ENCODE data around the gene MEIG1. TPM values are rescaled to one million over a fixed set of nuclear protein-coding genes. Genes with fewer than 3 reads are reported as not detected.

The MEIG1 gene
- total and polyA plus RNA-seq, 2 of the 8 experiments (the other 6 are each of a cell fraction or from before 2014, with no cell fraction given), result not detected

GRCh38 chr10:14926061-14926470, 33.1 kb upstream of the MEIG1 start:
- Histone ChIP-seq H3K18ac (ENCODE audit: extremely low read depth, low read length) (no peak overlapping the region), H3K56ac (replicated peaks; ENCODE audit: insufficient read length, low read depth, low read length) (no peak overlapping the region), H2AFZ (ENCODE audit: low read length) (no peak overlapping the region), H4K20me1 (replicated peaks in 1 of 2; ENCODE audit: control insufficient read depth in 1 of 2, insufficient read depth in 2 of 2, low read length in 2 of 2) (peaks cover 0 to 3% of the 10 kb centered on the region in 2 experiments), H2BK5ac (ENCODE audit: low read depth, low read length) (no peak overlapping the region), H3K27ac (ENCODE audit: low read depth, low read length) (no peak overlapping the region), H3K4me1 (replicated peaks in 1 of 4; ENCODE audit: control insufficient read depth in 3 of 4, insufficient read depth in 4 of 4, low read length in 3 of 4) (no peaks in the 10 kb centered on the region), H3K36me3 (ENCODE audit: control insufficient read depth in 2 of 4, insufficient read depth in 4 of 4, low read length in 3 of 4) (peaks cover 0 to 13% (median 7%) of the 10 kb centered on the region in 4 experiments; a peak in 7 of 8 replicates), H2BK20ac (ENCODE audit: low read length) (no peak overlapping the region), H3K4me3 (ENCODE audit: extremely low read depth in 1 of 4, insufficient read depth in 2 of 4, low read depth in 3 of 4, low read length in 4 of 4) (no peak overlapping the region), H3K79me1 (ENCODE audit: low read depth, low read length) (no peaks in the 10 kb centered on the region), H4K91ac (replicated peaks; ENCODE audit: insufficient read length, low read length) (no peak overlapping the region), H2AK5ac (ENCODE audit: low read depth, low read length) (no peak overlapping the region), H2BK12ac (ENCODE audit: low read depth, low read length) (no peak overlapping the region), H3K14ac (ENCODE audit: insufficient read length) (no peak overlapping the region), H4K5ac (ENCODE audit: insufficient read length, low read depth, low read length) (no peak overlapping the region), H3K9me3 (ENCODE audit: insufficient read depth in 2 of 2, low read depth in 1 of 2, low read length in 1 of 2) (no peaks in the 10 kb centered on the region), H3K27me3 (replicated peaks in 1 of 4; ENCODE audit: control insufficient read depth in 3 of 4, extremely low read depth in 1 of 4, insufficient read depth in 3 of 4, low read length in 3 of 4) (no peaks in the 10 kb centered on the region), H2BK120ac (replicated peaks; ENCODE audit: low read depth, low read length) (no peak overlapping the region), H3K4ac (replicated peaks; ENCODE audit: insufficient read length, low read depth, low read length) (no peak overlapping the region), H3K4me2 (ENCODE audit: insufficient read depth in 1 of 2, low read depth in 2 of 2, low read length in 2 of 2) (no peak overlapping the region), H3K79me2 (ENCODE audit: control insufficient read depth in 1 of 2, insufficient read depth in 2 of 2, low read length in 2 of 2) (no peaks in the 10 kb centered on the region), H3K9ac (replicated peaks in 1 of 4; ENCODE audit: extremely low read depth in 1 of 4, low read depth in 3 of 4, low read length in 3 of 4) (no peak overlapping the region), H3K23me2 (ENCODE audit: low read depth, low read length) (no peaks in the 10 kb centered on the region), H2BK15ac (ENCODE audit: low read length) (no peak overlapping the region), H3K23ac (ENCODE audit: insufficient read length) (no peak overlapping the region), H4K8ac (ENCODE audit: extremely low read depth, insufficient read depth, low read length) (no peak overlapping the region)
- 95% methylated on average over 8 of the region's 8 CpGs; no CpG with 5 or more reads in 1 of the 2 experiments for WGBS, 2 experiments (ENCODE audit: extremely low coverage in 1 of 2, insufficient coverage in 1 of 2, insufficient read length in 1 of 2, insufficient replicate concordance in 2 of 2, low coverage in 1 of 2, low lambda C conversion rate in 2 of 2, missing lambda C conversion rate in 1 of 2)
- TF ChIP-seq EZH2 (IDR thresholded peaks at IDR 0.05; ENCODE audit: low read depth, low read length, severe bottlenecking) (no peak), EP300 (IDR thresholded peaks at IDR 0.05; ENCODE audit: borderline replicate concordance in 1 of 2, low read depth in 2 of 2, low read length in 2 of 2) (no peak), MAX (IDR thresholded peaks at IDR 0.05) (no peak)
- DNase-seq (ENCODE audit: low read depth in 1 of 2, low spot score in 2 of 2), result no peak
- ChIA-PET POLR2A (ENCODE audit: partially characterized antibody) (no interaction called here), CTCF (ENCODE audit: partially characterized antibody) (no interaction called here)
- FAIRE-seq, result no peak

Data from H1 (cell line).